IPS-20b (cell line): ENCODE data around the gene BICD2.

Experiments
- H3K27ac ChIP-seq: one replicate; pipeline ENCODE4 v1.5.1; 2013; ENCODE audit warnings: low read length
- H3K27me3 ChIP-seq: 2 replicates; pipeline ENCODE4 v1.6.1; 2013; ENCODE audit warnings: mild to moderate bottlenecking, low read length, inconsistent platforms; ENCODE audit not compliant: insufficient read depth
- H3K36me3 ChIP-seq: 2 replicates; pipeline ENCODE4 v1.6.1; 2013; ENCODE audit warnings: low read depth, mild to moderate bottlenecking, inconsistent platforms, low read length, moderate library complexity; ENCODE audit not compliant: insufficient read depth
- H3K4me1 ChIP-seq: 2 replicates; pipeline ENCODE4 v1.6.1; 2013; ENCODE audit warnings: mild to moderate bottlenecking, control low read depth, inconsistent platforms, low read length, moderate library complexity; ENCODE audit not compliant: insufficient read depth
- H3K4me3 ChIP-seq: 2 replicates; pipeline ENCODE4 v1.5.1; 2013; ENCODE audit warnings: mild to moderate bottlenecking, low read length, inconsistent platforms
- H3K9ac ChIP-seq: 2 replicates; pipeline ENCODE4 v1.6.1; 2013; ENCODE audit warnings: low read depth, mild to moderate bottlenecking, inconsistent platforms, low read length, moderate library complexity
- H3K9me3 ChIP-seq: 2 replicates; pipeline ENCODE4 v1.6.1; 2013; ENCODE audit warnings: mild to moderate bottlenecking, low read depth, low read length, inconsistent platforms; ENCODE audit not compliant: insufficient read depth

The BICD2 gene

DNA sequence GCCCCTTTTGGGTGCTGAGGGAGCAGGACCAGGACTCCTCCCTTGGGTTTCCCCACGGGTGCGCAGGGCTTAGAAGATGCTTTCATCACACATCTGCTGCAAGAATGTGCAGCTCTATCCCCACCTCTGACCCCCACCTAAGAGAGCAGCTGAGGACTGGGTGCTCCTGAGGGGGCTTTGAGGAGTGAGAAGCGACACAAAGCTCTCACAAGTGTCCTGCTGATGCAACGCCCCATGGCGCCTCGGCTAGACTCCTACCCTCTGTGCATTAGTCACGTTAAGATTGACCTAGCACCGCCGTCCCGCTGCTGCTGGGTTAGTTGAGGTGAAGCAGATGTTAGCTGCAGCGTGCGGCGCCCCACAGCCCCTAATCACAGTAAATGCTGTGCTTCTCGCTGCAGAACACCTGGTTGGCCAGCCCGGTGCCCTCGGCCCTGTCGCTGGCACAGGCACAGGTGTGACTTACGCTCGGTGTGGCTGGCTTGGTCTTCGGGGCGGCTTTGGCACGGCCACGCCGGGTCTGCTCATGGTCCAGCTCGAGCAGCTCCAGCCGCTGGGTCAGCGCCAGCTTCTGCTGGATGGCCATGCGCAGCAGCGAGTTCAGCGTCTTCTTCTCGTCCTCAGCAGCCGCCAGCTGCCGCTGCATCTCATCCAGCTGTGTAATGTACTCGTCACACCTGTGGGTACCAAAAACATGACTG, 49.7 kb downstream of the BICD2 start:
- Histone ChIP-seq H3K27ac (no peak overlapping the region), H3K36me3 (peaks cover 80% of the 10 kb centered on the region), H3K4me1 (no peaks in the 10 kb centered on the region), H3K9ac (no peak overlapping the region), H3K9me3 (no peaks in the 10 kb centered on the region), H3K4me3 (no peak overlapping the region), H3K27me3 (no peaks in the 10 kb centered on the region)

GRCh38 chr9:92714016-92714415, 50.6 kb downstream of the BICD2 start:
- H3K27me3 ChIP-seq: no peaks in the 10 kb centered on the region
- H3K9me3 ChIP-seq: no peaks in the 10 kb centered on the region
- H3K36me3 ChIP-seq: peaks cover 71% of the 10 kb centered on the region
- H3K4me1 ChIP-seq: no peaks in the 10 kb centered on the region
- no peak overlapping the region for H3K9ac ChIP-seq
- H3K27ac ChIP-seq: no peak overlapping the region
- no peak overlapping the region for H3K4me3 ChIP-seq

DNA sequence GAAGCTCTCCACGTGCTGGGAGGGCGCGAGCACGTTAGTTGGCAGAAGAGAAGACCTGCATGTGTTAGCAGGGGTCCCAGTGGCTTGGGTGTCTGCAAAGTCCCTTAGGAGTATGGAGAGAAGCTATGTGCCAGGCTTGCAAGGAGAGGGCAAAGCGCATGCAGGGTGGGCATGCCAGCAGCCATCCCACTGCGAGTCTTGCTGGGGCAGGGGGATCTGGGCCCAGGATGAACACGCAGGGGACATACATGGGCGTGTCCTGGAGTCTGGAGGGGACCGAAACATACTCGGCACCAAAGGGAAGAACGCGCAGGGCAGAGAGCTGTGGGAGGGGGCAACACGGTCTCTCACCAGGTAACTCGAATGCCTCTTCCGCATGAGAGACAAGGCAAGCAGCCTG, 51.1 kb downstream of the BICD2 start:
- no peak overlapping the region for H3K27ac ChIP-seq
- H3K9ac ChIP-seq: no peak overlapping the region
- no peaks in the 10 kb centered on the region for H3K9me3 ChIP-seq
- no peak overlapping the region for H3K4me3 ChIP-seq
- H3K4me1 ChIP-seq: no peaks in the 10 kb centered on the region
- peaks cover 66% of the 10 kb centered on the region for H3K36me3 ChIP-seq
- no peaks in the 10 kb centered on the region for H3K27me3 ChIP-seq

- Histone ChIP-seq H3K27ac (no peak overlapping the region), H3K27me3 (no peaks in the 10 kb centered on the region), H3K9ac (no peak overlapping the region), H3K36me3 (peaks cover 58% of the 10 kb centered on the region), H3K9me3 (no peaks in the 10 kb centered on the region), H3K4me1 (no peaks in the 10 kb centered on the region), H3K4me3 (no peak overlapping the region)
These were observed 51.9 kb downstream of the BICD2 start for GRCh38 chr9:92712767-92713166.

DNA sequence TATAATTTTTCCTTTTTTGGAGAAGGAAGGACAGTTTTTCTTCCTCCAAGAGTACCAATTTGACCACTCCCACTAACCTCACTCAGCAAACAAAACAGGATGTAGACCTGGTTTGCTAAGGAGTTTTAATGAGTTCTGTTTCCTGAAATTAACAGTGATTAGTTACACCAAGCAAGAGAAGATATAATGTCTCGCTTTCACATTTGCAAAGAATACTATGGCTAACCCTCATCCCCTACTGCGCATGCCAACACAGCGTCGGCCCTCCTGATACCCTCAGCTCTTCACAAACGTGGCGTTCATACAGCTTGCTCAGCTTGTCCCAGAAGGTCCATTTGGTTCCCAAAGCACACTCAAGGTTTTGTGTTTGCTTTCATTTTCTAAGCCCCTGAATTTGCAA, 52.8 kb downstream of the BICD2 start:
- peaks cover 49% of the 10 kb centered on the region for H3K36me3 ChIP-seq
- H3K9ac ChIP-seq: no peak overlapping the region
- no peaks in the 10 kb centered on the region for H3K27me3 ChIP-seq
- H3K9me3 ChIP-seq: no peaks in the 10 kb centered on the region
- no peak overlapping the region for H3K27ac ChIP-seq
- H3K4me1 ChIP-seq: no peaks in the 10 kb centered on the region
- H3K4me3 ChIP-seq: no peak overlapping the region

DNA sequence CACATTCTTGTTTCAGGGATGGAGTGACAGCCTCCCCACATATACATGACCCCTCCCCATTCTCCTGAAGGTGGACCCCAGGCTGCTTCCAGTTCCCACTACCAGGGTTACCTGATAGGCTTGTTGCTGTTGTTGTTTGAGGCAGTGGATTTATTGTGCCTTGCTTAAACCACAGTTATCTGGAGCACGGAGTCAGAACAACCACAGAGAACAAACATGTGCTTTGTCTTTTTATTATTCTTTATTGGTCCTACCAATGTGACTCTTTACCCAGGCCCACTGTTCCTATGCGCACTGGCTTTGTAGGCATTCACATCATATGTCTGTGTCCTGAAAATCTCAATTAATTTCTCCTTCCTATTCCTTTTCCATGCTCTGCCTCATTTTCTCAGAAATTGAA, 53.5 kb downstream of the BICD2 start:
- H3K4me1 ChIP-seq: no peaks in the 10 kb centered on the region
- H3K27ac ChIP-seq: no peak overlapping the region
- H3K27me3 ChIP-seq: no peaks in the 10 kb centered on the region
- no peak overlapping the region for H3K9ac ChIP-seq
- H3K9me3 ChIP-seq: no peaks in the 10 kb centered on the region
- H3K4me3 ChIP-seq: no peak overlapping the region
- H3K36me3 ChIP-seq: peaks cover 45% of the 10 kb centered on the region

DNA sequence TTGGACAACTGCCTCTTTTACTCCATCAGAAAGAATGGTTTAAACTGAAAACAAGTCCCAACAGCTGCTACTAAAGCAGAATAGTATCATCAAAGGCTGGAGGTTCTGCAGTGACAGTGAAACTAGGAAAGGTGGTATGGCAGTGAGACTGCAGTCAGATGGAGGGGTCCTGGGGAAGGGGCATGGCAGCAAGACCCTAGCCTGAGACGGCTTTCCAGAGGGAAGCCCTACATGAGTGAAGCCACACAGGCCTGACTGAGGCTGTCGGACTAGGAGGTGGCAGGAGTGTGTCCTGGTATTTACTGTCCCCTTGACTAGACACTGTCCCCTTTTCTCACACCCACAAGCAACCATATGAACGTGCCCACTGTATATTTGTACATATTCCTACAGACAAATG, 54.3 kb downstream of the BICD2 start:
- Histone ChIP-seq H3K9me3 (no peaks in the 10 kb centered on the region), H3K36me3 (peaks cover 37% of the 10 kb centered on the region), H3K4me1 (no peaks in the 10 kb centered on the region), H3K9ac (no peak overlapping the region), H3K4me3 (no peak overlapping the region), H3K27me3 (no peaks in the 10 kb centered on the region), H3K27ac (no peak overlapping the region)

DNA sequence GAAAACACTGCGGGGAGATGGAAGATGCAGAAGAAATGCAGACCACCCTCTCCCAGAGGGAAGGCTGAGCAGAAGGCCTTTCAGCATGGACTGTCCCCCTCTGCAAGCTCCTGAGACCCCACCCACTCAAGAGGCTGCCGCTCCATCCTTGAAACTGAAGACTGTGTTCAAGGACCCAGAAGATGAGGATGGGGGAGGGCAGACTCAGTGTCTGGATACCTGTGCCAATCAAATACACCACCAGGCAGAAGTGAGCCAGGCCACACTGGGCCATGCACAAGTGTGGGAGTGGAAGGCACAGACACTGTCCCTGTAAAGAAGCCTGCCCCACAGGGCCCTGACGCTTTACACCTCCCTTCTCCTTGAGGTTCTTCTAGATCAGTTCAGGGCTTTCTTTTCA, 54.7 kb downstream of the BICD2 start:
- Histone ChIP-seq H3K36me3 (peaks cover 33% of the 10 kb centered on the region), H3K4me3 (no peak overlapping the region), H3K27me3 (no peaks in the 10 kb centered on the region), H3K9ac (no peak overlapping the region), H3K4me1 (no peaks in the 10 kb centered on the region), H3K27ac (no peak overlapping the region), H3K9me3 (no peaks in the 10 kb centered on the region)

DNA sequence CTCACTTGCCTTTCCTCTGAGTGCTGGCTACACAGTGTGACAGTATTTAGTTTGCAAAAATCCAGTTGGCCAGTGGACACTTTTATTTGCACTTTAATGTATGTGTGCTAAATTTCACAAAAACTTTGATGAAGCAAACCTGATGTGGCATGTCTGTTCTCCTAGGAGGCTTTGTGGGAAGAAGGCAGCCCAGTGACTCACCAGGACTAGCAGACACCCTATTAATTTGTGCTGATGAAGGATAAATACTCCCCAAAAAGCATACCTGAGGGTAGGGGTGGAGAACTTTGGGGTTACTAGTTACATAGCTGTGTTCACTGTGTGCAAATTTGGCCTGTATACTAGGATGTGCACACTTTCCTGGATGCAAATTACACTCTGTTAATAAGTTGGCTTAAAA, 55.4 kb downstream of the BICD2 start:
- Histone ChIP-seq H3K9me3 (no peaks in the 10 kb centered on the region), H3K9ac (no peak overlapping the region), H3K27ac (no peak overlapping the region), H3K36me3 (peaks cover 26% of the 10 kb centered on the region), H3K27me3 (no peaks in the 10 kb centered on the region), H3K4me1 (no peaks in the 10 kb centered on the region), H3K4me3 (no peak overlapping the region)

- H3K9me3 ChIP-seq: no peaks in the 10 kb centered on the region
- H3K36me3 ChIP-seq: peaks cover 9% of the 10 kb centered on the region
- no peak overlapping the region for H3K27ac ChIP-seq
- H3K27me3 ChIP-seq: no peaks in the 10 kb centered on the region
- H3K9ac ChIP-seq: no peak overlapping the region
- no peaks in the 10 kb centered on the region for H3K4me1 ChIP-seq
- no peak overlapping the region for H3K4me3 ChIP-seq
These were observed 57.1 kb downstream of the BICD2 start for GRCh38 chr9:92707530-92707929.

DNA sequence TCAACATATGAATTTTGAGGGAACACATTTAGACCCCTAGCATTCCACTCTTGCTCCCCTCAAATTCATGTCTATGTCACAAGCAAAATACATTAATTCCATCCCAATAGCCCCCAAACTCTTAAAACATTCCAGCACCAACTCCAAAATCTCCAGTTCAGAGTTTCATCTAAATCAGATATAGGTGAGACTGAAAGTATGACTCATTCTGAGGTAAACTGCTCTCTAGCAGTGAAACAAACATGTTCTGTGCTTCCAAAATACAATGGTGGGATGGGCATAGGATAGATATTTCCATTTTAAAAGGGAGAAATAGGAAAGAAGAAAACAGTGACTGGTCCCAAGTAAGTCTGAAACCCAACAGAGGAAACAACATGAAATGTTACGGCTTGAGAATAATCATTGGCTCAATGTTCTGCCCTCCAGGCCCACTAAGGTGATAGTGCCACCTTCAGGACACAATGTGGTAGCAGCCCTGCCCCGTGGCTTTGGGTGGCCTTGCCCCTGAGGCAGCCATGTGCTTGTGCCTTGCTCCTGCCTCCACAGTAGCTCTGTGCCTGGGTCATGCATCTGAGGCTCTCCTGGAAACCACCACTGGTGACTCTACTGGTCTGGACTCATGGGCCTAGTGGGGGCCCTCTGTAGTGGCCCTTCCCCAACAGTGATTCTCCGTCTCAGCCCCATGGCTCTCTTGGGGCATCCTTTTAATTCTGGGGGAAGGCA, 58.3 kb downstream of the BICD2 start:
- H3K4me1 ChIP-seq: no peaks in the 10 kb centered on the region
- H3K27me3 ChIP-seq: no peaks in the 10 kb centered on the region
- no peak overlapping the region for H3K9ac ChIP-seq
- no peaks in the 10 kb centered on the region for H3K9me3 ChIP-seq
- peaks cover 9% of the 10 kb centered on the region for H3K36me3 ChIP-seq
- H3K27ac ChIP-seq: no peak overlapping the region
- no peak overlapping the region for H3K4me3 ChIP-seq

DNA sequence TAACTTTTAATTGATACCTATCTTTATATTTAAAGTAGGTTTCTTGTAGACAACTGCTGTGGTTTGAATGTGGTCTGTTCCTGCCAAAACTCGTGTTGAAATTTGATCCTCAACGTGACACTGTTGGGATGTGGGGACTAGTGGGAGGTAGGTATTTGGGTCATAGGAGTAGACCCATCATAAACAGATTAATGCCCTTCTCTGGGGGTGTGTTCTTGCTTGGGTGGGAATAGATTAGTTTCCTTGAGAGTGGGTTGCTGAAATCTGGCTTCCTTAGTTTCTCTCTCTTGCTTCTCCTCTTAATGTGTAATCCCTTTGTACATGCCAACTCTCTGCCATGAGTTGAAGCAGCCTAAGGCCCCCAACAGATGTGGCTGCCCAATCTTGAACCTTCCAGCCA, 60.1 kb downstream of the BICD2 start:
- Histone ChIP-seq H3K4me3 (no peak overlapping the region), H3K9ac (no peak overlapping the region), H3K36me3 (no peaks in the 10 kb centered on the region; the same call in 1 of the 2 replicates), H3K4me1 (no peaks in the 10 kb centered on the region), H3K27ac (no peak overlapping the region), H3K27me3 (no peaks in the 10 kb centered on the region), H3K9me3 (no peaks in the 10 kb centered on the region)
